ENCODE measurements around the gene SLC41A2.

DNA sequence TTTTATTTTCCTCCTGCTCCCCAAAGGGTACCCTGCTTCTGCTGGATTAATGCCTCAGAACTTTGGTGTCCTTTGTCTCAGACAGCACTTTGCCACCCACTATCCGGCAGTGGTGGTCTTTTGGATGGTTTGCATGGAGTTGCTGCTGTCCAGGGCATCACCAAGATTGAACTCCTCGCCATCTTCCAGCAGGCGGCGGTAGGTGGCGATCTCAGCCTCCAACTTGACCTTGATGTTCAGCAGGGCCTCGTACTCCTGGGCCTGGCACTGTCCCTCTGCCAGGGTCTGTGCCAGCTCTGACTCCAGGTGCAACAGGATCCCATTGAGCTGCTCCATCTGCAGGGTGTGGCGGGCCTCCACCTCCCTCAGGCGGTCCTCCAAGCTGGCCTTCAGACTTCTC lies 18.6 kb upstream of the SLC41A2 start:
- TF ChIP-seq, protein P1, sequence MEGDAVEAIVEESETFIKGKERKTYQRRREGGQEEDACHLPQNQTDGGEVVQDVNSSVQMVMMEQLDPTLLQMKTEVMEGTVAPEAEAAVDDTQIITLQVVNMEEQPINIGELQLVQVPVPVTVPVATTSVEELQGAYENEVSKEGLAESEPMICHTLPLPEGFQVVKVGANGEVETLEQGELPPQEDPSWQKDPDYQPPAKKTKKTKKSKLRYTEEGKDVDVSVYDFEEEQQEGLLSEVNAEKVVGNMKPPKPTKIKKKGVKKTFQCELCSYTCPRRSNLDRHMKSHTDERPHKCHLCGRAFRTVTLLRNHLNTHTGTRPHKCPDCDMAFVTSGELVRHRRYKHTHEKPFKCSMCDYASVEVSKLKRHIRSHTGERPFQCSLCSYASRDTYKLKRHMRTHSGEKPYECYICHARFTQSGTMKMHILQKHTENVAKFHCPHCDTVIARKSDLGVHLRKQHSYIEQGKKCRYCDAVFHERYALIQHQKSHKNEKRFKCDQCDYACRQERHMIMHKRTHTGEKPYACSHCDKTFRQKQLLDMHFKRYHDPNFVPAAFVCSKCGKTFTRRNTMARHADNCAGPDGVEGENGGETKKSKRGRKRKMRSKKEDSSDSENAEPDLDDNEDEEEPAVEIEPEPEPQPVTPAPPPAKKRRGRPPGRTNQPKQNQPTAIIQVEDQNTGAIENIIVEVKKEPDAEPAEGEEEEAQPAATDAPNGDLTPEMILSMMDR (IDR thresholded peaks at IDR 0.05), result no peak
- no peak for TF ChIP-seq EP300 (IDR thresholded peaks at IDR 0.05)
- no peak for TF ChIP-seq POLR2AphosphoS5 (IDR thresholded peaks at IDR 0.05)
- TF ChIP-seq POLR2A (IDR thresholded peaks at IDR 0.05), result no peak

Data from upper lobe of left lung (tissue), 4 donors.